HG02610 (cell line): ENCODE results near the gene MALT1.
A peak's percentile ranks its signal among the peaks of the same experiment; 100 is the strongest.

Source experiments
- ATAC-seq: cut with Tn5 transposase; IDR thresholded peaks from one replicate; pipeline ENCODE4 v1.9.1; 2021; ENCODE audit warnings: mild to moderate bottlenecking, moderate library complexity; ENCODE audit not compliant: unreplicated experiment

The MALT1 gene

GRCh38 chr18:58653814-58654509 is 17.3 kb upstream of the MALT1 start:
- no peak for ATAC-seq

- ATAC-seq, result no peak
These were observed 16.2 kb upstream of the MALT1 start for GRCh38 chr18:58654896-58655614.

GRCh38 chr18:58657081-58657480 is 14.2 kb upstream of the MALT1 start:
- no peak for ATAC-seq

- no peak for ATAC-seq
These were observed 13.8 kb upstream of the MALT1 start for GRCh38 chr18:58657494-58657893.

- ATAC-seq, result no peak
These were observed 11.6 kb upstream of the MALT1 start for GRCh38 chr18:58659691-58660090.

GRCh38 chr18:58660915-58661314 is 10.3 kb upstream of the MALT1 start:
- ATAC-seq, result no peak

GRCh38 chr18:58661423-58661822 is 9.8 kb upstream of the MALT1 start:
- ATAC-seq, result no peak

GRCh38 chr18:58662118-58662517 is 9.1 kb upstream of the MALT1 start:
- ATAC-seq, result peak; percentile 41

GRCh38 chr18:58666176-58666575 is 5.1 kb upstream of the MALT1 start:
- no peak for ATAC-seq

- ATAC-seq, result no peak
These were observed 3.1 kb upstream of the MALT1 start for GRCh38 chr18:58668211-58668610.

GRCh38 chr18:58668897-58669296 is 2.4 kb upstream of the MALT1 start:
- ATAC-seq, result no peak

GRCh38 chr18:58669731-58670378 is 1.4 kb upstream of the MALT1 start:
- ATAC-seq, result no peak

GRCh38 chr18:58670404-58671110 is 708 bp upstream of the MALT1 start:
- no peak for ATAC-seq

- peak; percentile 20 for ATAC-seq
These were observed 633 bp downstream of the MALT1 start for GRCh38 chr18:58671632-58672564.

- ATAC-seq, result no peak
These were observed 2.9 kb downstream of the MALT1 start for GRCh38 chr18:58674159-58674558.

GRCh38 chr18:58674863-58675472 is 3.7 kb downstream of the MALT1 start:
- ATAC-seq, result no peak

GRCh38 chr18:58676270-58676669 is 5.0 kb downstream of the MALT1 start:
- no peak for ATAC-seq

GRCh38 chr18:58682429-58683069 is 11.3 kb downstream of the MALT1 start:
- ATAC-seq, result no peak

- peak; percentile 89 for ATAC-seq
These were observed 16.6 kb downstream of the MALT1 start for GRCh38 chr18:58687871-58688308.
